HepG2 (cell line): ENCODE data around the gene IQGAP2. TPM values are rescaled to one million over a fixed set of nuclear protein-coding genes. Genes with fewer than 3 reads are reported as not detected.

Source experiments
- DPF2 ChIP-seq: sonication (generic); formaldehyde crosslinking; IDR thresholded peaks from 2 replicates; pipeline ENCODE4 v1.4.0; 2020; ENCODE audit warnings: mild to moderate bottlenecking, low read depth, missing genetic modification reagents, borderline replicate concordance
- HMGXB4 ChIP-seq, 2 experiments: sonication (generic) in 1 of 2; formaldehyde crosslinking in 1 of 2; IDR thresholded peaks; 2 replicates each; pipeline versions ENCODE4 v1.4.0 to v1.6.1; 2018 to 2020; ENCODE audit warnings: missing genetic modification reagents in 2 of 2, borderline replicate concordance in 1 of 2, low read depth in 1 of 2, mild to moderate bottlenecking in 1 of 2, missing biosample characterization in 1 of 2
- KIAA2018 ChIP-seq: sonication (generic); formaldehyde crosslinking; IDR thresholded peaks from 2 replicates; pipeline ENCODE4 v1.5.0; 2020; ENCODE audit warnings: mild to moderate bottlenecking, missing genetic modification reagents, borderline replicate concordance
- ZNF160 ChIP-seq: sonication (generic); formaldehyde crosslinking; IDR thresholded peaks from 2 replicates; pipeline ENCODE4 v1.8.0; 2022; ENCODE audit warnings: mild to moderate bottlenecking, inconsistent platforms, missing genetic modification reagents
- ZNF296 ChIP-seq: sonication (generic); formaldehyde crosslinking; conservative IDR thresholded peaks from 2 replicates; pipeline ENCODE4 v1.5.0; 2020; ENCODE audit warnings: mild to moderate bottlenecking, missing genetic modification reagents
- ZNF512 ChIP-seq: sonication (generic); formaldehyde crosslinking; IDR thresholded peaks from 2 replicates; pipeline ENCODE4 v1.4.0; 2020; ENCODE audit warnings: mild to moderate bottlenecking, missing genetic modification reagents
- ZNF800 ChIP-seq: sonication (generic); formaldehyde crosslinking; IDR thresholded peaks from 2 replicates; pipeline ENCODE4 v1.4.0; 2020; ENCODE audit warnings: missing genetic modification reagents
- polyA plus RNA-seq, 8 experiments: library from polyadenylated mRNA; depleted of rRNA in 3 of 8; stranded (reverse) in 7 of 8; unstranded in 1 of 8; fragments of >200 nt; fragmentation: Illumina TruSeq in 4 of 8; extraction: Trizol in 4 of 8; gene quantifications; 2 replicates each; pipeline versions ENCODE4 v1.2.1 to v1.2.3, GENCODE V29; 2011 to 2016; ENCODE audit warnings: low read depth in 4 of 8, missing spikeins in 1 of 8, mixed read lengths in 1 of 8; ENCODE audit not compliant: insufficient read depth in 1 of 8
- total RNA-seq, 5 experiments: library from RNA; depleted of rRNA; stranded (reverse); fragments of >200 nt; fragmentation: Illumina TruSeq; extraction: Trizol; gene quantifications; 2 replicates each; pipeline ENCODE4 v1.2.3, GENCODE V29; 2016; ENCODE audit warnings: low read depth in 1 of 5

IQGAP2 gene
- total and polyA plus RNA-seq, 2 of the 13 experiments (the other 11 are each of a cell fraction or from before 2014, with no cell fraction given): 35.2 to 83.3 TPM

- TF ChIP-seq KIAA2018 (CRISPR knock-in tag) (no peak), DPF2 (CRISPR knock-in tag) (no peak), ZNF160 (CRISPR knock-in tag) (no peak), ZNF296 (CRISPR knock-in tag) (no peak), ZNF512 (CRISPR knock-in tag) (no peak), HMGXB4 (CRISPR knock-in tag; IDR thresholded peaks at IDR 0.05; ENCODE audit: borderline replicate concordance in 1 of 2, low read depth in 1 of 2) (no peak), ZNF800 (CRISPR knock-in tag) (no peak)
- TF ChIP-seq, all 625 proteins: peak for 0
Observed at GRCh38 chr5:76446776-76447175, 43.7 kb downstream of the IQGAP2 start (continued).
